Measurements from ENCODE around the gene ANXA1. TPM values are rescaled to one million over a fixed set of nuclear protein-coding genes. Genes with fewer than 3 reads are reported as not detected.

The ANXA1 gene
- total and polyA plus RNA-seq, 2 experiments from 2014 or later = 4.9 to 5.8 TPM

DNA sequence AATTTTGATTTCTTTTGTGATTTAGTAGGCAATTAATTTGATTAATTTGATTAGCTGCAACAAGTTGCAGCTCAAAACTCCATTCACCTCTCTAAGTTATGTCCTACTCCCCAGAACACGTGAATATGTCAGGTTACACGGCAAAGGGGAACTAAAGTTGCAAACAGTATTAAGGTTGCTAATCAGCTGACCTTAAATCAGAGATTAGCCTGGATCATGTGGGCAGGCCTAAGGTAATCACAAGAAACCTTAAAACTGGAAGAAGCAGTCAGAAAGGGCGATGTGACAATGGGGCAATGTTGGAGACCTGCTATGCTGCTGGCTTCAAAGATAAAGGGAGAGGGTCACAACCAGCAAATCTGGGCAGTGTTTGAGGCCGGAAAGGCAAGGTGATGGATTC is 47.3 kb upstream of the ANXA1 start:
- Histone ChIP-seq H3K36me3 (ENCODE audit: insufficient read depth) (no peaks in the 10 kb centered on the region), H3K79me2 (replicated peaks; ENCODE audit: insufficient read depth) (no peaks in the 10 kb centered on the region), H3K27me3 (ENCODE audit: insufficient read depth) (no peaks in the 10 kb centered on the region), H3K27ac (ENCODE audit: low read depth) (no peak overlapping the region), H3K9me2 (ENCODE audit: insufficient read depth) (no peaks in the 10 kb centered on the region), H4K20me1 (replicated peaks; ENCODE audit: insufficient read depth) (no peaks in the 10 kb centered on the region), H3F3A (replicated peaks; ENCODE audit: low read depth) (no peaks in the 10 kb centered on the region), H3K4me1 (ENCODE audit: insufficient read depth) (no peaks in the 10 kb centered on the region), H3K4me2 (no peak overlapping the region), H2AFZ (peak overlapping the region; percentile 87; the same call in 1 of the 2 replicates), H3K4me3 (no peak overlapping the region)
- TF ChIP-seq, protein P1, sequence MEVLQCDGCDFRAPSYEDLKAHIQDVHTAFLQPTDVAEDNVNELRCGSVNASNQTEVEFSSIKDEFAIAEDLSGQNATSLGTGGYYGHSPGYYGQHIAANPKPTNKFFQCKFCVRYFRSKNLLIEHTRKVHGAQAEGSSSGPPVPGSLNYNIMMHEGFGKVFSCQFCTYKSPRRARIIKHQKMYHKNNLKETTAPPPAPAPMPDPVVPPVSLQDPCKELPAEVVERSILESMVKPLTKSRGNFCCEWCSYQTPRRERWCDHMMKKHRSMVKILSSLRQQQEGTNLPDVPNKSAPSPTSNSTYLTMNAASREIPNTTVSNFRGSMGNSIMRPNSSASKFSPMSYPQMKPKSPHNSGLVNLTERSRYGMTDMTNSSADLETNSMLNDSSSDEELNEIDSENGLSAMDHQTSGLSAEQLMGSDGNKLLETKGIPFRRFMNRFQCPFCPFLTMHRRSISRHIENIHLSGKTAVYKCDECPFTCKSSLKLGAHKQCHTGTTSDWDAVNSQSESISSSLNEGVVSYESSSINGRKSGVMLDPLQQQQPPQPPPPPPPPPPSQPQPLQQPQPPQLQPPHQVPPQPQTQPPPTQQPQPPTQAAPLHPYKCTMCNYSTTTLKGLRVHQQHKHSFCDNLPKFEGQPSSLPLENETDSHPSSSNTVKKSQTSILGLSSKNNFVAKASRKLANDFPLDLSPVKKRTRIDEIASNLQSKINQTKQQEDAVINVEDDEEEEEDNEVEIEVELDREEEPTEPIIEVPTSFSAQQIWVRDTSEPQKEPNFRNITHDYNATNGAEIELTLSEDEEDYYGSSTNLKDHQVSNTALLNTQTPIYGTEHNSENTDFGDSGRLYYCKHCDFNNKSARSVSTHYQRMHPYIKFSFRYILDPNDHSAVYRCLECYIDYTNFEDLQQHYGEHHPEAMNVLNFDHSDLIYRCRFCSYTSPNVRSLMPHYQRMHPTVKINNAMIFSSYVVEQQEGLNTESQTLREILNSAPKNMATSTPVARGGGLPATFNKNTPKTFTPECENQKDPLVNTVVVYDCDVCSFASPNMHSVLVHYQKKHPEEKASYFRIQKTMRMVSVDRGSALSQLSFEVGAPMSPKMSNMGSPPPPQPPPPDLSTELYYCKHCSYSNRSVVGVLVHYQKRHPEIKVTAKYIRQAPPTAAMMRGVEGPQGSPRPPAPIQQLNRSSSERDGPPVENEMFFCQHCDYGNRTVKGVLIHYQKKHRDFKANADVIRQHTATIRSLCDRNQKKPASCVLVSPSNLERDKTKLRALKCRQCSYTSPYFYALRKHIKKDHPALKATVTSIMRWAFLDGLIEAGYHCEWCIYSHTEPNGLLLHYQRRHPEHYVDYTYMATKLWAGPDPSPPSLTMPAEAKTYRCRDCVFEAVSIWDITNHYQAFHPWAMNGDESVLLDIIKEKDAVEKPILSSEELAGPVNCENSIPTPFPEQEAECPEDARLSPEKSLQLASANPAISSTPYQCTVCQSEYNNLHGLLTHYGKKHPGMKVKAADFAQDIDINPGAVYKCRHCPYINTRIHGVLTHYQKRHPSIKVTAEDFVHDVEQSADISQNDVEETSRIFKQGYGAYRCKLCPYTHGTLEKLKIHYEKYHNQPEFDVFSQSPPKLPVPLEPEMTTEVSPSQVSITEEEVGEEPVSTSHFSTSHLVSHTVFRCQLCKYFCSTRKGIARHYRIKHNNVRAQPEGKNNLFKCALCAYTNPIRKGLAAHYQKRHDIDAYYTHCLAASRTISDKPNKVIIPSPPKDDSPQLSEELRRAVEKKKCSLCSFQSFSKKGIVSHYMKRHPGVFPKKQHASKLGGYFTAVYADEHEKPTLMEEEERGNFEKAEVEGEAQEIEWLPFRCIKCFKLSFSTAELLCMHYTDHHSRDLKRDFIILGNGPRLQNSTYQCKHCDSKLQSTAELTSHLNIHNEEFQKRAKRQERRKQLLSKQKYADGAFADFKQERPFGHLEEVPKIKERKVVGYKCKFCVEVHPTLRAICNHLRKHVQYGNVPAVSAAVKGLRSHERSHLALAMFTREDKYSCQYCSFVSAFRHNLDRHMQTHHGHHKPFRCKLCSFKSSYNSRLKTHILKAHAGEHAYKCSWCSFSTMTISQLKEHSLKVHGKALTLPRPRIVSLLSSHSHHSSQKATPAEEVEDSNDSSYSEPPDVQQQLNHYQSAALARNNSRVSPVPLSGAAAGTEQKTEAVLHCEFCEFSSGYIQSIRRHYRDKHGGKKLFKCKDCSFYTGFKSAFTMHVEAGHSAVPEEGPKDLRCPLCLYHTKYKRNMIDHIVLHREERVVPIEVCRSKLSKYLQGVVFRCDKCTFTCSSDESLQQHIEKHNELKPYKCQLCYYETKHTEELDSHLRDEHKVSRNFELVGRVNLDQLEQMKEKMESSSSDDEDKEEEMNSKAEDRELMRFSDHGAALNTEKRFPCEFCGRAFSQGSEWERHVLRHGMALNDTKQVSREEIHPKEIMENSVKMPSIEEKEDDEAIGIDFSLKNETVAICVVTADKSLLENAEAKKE (CRISPR knock-in tag; IDR thresholded peaks at IDR 0.05) = no peak
- TF ChIP-seq, protein P2, sequence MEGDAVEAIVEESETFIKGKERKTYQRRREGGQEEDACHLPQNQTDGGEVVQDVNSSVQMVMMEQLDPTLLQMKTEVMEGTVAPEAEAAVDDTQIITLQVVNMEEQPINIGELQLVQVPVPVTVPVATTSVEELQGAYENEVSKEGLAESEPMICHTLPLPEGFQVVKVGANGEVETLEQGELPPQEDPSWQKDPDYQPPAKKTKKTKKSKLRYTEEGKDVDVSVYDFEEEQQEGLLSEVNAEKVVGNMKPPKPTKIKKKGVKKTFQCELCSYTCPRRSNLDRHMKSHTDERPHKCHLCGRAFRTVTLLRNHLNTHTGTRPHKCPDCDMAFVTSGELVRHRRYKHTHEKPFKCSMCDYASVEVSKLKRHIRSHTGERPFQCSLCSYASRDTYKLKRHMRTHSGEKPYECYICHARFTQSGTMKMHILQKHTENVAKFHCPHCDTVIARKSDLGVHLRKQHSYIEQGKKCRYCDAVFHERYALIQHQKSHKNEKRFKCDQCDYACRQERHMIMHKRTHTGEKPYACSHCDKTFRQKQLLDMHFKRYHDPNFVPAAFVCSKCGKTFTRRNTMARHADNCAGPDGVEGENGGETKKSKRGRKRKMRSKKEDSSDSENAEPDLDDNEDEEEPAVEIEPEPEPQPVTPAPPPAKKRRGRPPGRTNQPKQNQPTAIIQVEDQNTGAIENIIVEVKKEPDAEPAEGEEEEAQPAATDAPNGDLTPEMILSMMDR (conservative IDR thresholded peaks at IDR 0.05; ENCODE audit: low read depth in 2 of 2) = no peak
- TF ChIP-seq NANOG (IDR thresholded peaks at IDR 0.05; ENCODE audit: borderline replicate concordance) = no peak
- TF ChIP-seq, protein P3, sequence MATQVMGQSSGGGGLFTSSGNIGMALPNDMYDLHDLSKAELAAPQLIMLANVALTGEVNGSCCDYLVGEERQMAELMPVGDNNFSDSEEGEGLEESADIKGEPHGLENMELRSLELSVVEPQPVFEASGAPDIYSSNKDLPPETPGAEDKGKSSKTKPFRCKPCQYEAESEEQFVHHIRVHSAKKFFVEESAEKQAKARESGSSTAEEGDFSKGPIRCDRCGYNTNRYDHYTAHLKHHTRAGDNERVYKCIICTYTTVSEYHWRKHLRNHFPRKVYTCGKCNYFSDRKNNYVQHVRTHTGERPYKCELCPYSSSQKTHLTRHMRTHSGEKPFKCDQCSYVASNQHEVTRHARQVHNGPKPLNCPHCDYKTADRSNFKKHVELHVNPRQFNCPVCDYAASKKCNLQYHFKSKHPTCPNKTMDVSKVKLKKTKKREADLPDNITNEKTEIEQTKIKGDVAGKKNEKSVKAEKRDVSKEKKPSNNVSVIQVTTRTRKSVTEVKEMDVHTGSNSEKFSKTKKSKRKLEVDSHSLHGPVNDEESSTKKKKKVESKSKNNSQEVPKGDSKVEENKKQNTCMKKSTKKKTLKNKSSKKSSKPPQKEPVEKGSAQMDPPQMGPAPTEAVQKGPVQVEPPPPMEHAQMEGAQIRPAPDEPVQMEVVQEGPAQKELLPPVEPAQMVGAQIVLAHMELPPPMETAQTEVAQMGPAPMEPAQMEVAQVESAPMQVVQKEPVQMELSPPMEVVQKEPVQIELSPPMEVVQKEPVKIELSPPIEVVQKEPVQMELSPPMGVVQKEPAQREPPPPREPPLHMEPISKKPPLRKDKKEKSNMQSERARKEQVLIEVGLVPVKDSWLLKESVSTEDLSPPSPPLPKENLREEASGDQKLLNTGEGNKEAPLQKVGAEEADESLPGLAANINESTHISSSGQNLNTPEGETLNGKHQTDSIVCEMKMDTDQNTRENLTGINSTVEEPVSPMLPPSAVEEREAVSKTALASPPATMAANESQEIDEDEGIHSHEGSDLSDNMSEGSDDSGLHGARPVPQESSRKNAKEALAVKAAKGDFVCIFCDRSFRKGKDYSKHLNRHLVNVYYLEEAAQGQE (IDR thresholded peaks at IDR 0.05; ENCODE audit: unreplicated experiment) = no peak
- TF ChIP-seq STAT1 (IDR thresholded peaks at IDR 0.05; ENCODE audit: unreplicated experiment) = no peak
- no peak for TF ChIP-seq ZNF114 (CRISPR knock-in tag; IDR thresholded peaks at IDR 0.05)
- no peak for TF ChIP-seq ETS1 (IDR thresholded peaks at IDR 0.05)
- TF ChIP-seq JUNB (IDR thresholded peaks at IDR 0.05; ENCODE audit: unreplicated experiment) = no peak
- no peak for TF ChIP-seq POLR2AphosphoS5 (IDR thresholded peaks at IDR 0.05; ENCODE audit: low read depth)
- no peak for TF ChIP-seq CREB1 (CRISPR knock-in tag; IDR thresholded peaks at IDR 0.05; ENCODE audit: low read depth)
- TF ChIP-seq ZNF331 (CRISPR knock-in tag; IDR thresholded peaks at IDR 0.05; ENCODE audit: low read depth) = no peak
- TF ChIP-seq EZH2phosphoT487 (IDR thresholded peaks at IDR 0.05; ENCODE audit: unreplicated experiment) = no peak
- no peak for TF ChIP-seq EZH2 (IDR thresholded peaks at IDR 0.05; ENCODE audit: low read depth, unreplicated experiment)
- H3K4me1 Mint-ChIP-seq = no peaks in the 10 kb centered on the region
- no peak for ATAC-seq
- no peak for DNase-seq (ENCODE audit: low spot score)
- H3K27me3 Mint-ChIP-seq (ENCODE audit: insufficient read depth, low read depth, poor library complexity) = peaks cover 2% of the 10 kb centered on the region
- no peak overlapping the region for H3K4me3 Mint-ChIP-seq
- no peaks in the 10 kb centered on the region for H3K36me3 Mint-ChIP-seq (ENCODE audit: low read depth)
- H3K9me3 Mint-ChIP-seq = no peaks in the 10 kb centered on the region
- no peak overlapping the region for H3K27ac Mint-ChIP-seq
